ENCODE measurements around the gene CAMK2A. TPM values are rescaled to one million over a fixed set of nuclear protein-coding genes. Genes with fewer than 3 reads are reported as not detected.

CAMK2A gene
- polyA plus RNA-seq (2012; ENCODE audit: missing spikeins) = not detected

- TF ChIP-seq POLR2A (IDR thresholded peaks at IDR 0.05; ENCODE audit: low read depth, low read length) = no peak
- no peak for DNase-seq (ENCODE audit: insufficient read length)
- FAIRE-seq = no peak
Observed at GRCh38 chr5:150289551-150290390, at the start of gene CAMK2A. Gene CAMK2A (minus strand): TSS chr5:150289773. CDS start chr5:150289625, 148 bp downstream.

- no peak for FAIRE-seq
- no peak for DNase-seq (ENCODE audit: insufficient read length)
- TF ChIP-seq POLR2AphosphoS5 (IDR thresholded peaks at IDR 0.05; ENCODE audit: low read depth, low read length) (no peak), TAF1 (IDR thresholded peaks at IDR 0.05; ENCODE audit: borderline replicate concordance, low read depth, low read length) (no peak), POLR2A (IDR thresholded peaks at IDR 0.05; ENCODE audit: low read depth, low read length) (no peak)
Observed at GRCh38 chr5:150339165-150339564, 49.6 kb upstream of the CAMK2A start.

- no peak for DNase-seq (ENCODE audit: insufficient read length)
- TF ChIP-seq TAF1 (IDR thresholded peaks at IDR 0.05; ENCODE audit: borderline replicate concordance, low read depth, low read length) (no peak), POLR2AphosphoS5 (IDR thresholded peaks at IDR 0.05; ENCODE audit: low read depth, low read length) (no peak), POLR2A (IDR thresholded peaks at IDR 0.05; ENCODE audit: low read depth, low read length) (no peak)
- FAIRE-seq = no peak
Observed at GRCh38 chr5:150338546-150338945, 49.0 kb upstream of the CAMK2A start.

- FAIRE-seq (no peak), DNase-seq (ENCODE audit: insufficient read length) (no peak)
- TF ChIP-seq POLR2AphosphoS5 (IDR thresholded peaks at IDR 0.05; ENCODE audit: low read depth, low read length) (no peak), TAF1 (IDR thresholded peaks at IDR 0.05; ENCODE audit: borderline replicate concordance, low read depth, low read length) (no peak), POLR2A (IDR thresholded peaks at IDR 0.05; ENCODE audit: low read depth, low read length) (no peak)
Observed at GRCh38 chr5:150335778-150336177, 46.2 kb upstream of the CAMK2A start.

GRCh38 chr5:150333400-150333799, 43.8 kb upstream of the CAMK2A start:
- FAIRE-seq = no peak
- no peak for TF ChIP-seq POLR2AphosphoS5 (IDR thresholded peaks at IDR 0.05; ENCODE audit: low read depth, low read length)
- TF ChIP-seq TAF1 (IDR thresholded peaks at IDR 0.05; ENCODE audit: borderline replicate concordance, low read depth, low read length) = no peak
- no peak for DNase-seq (ENCODE audit: insufficient read length)

- no peak for DNase-seq (ENCODE audit: insufficient read length)
- no peak for TF ChIP-seq POLR2A (IDR thresholded peaks at IDR 0.05; ENCODE audit: low read depth, low read length)
- TF ChIP-seq TAF1 (IDR thresholded peaks at IDR 0.05; ENCODE audit: borderline replicate concordance, low read depth, low read length) = no peak
- no peak for TF ChIP-seq POLR2AphosphoS5 (IDR thresholded peaks at IDR 0.05; ENCODE audit: low read depth, low read length)
- no peak for FAIRE-seq
Observed at GRCh38 chr5:150329881-150330876, 40.6 kb upstream of the CAMK2A start.

- DNase-seq (ENCODE audit: insufficient read length) (no peak), FAIRE-seq (no peak)
- TF ChIP-seq TAF1 (IDR thresholded peaks at IDR 0.05; ENCODE audit: borderline replicate concordance, low read depth, low read length) = no peak
- no peak for TF ChIP-seq POLR2AphosphoS5 (IDR thresholded peaks at IDR 0.05; ENCODE audit: low read depth, low read length)
- no peak for TF ChIP-seq POLR2A (IDR thresholded peaks at IDR 0.05; ENCODE audit: low read depth, low read length)
Observed at GRCh38 chr5:150329038-150329437, 39.5 kb upstream of the CAMK2A start.

- TF ChIP-seq POLR2AphosphoS5 (IDR thresholded peaks at IDR 0.05; ENCODE audit: low read depth, low read length) (no peak), TAF1 (IDR thresholded peaks at IDR 0.05; ENCODE audit: borderline replicate concordance, low read depth, low read length) (no peak), POLR2A (IDR thresholded peaks at IDR 0.05; ENCODE audit: low read depth, low read length) (no peak)
- FAIRE-seq (no peak), DNase-seq (ENCODE audit: insufficient read length) (no peak)
Observed at GRCh38 chr5:150328515-150328914, 38.9 kb upstream of the CAMK2A start.

- no peak for FAIRE-seq
- TF ChIP-seq TAF1 (IDR thresholded peaks at IDR 0.05; ENCODE audit: borderline replicate concordance, low read depth, low read length) = no peak
- TF ChIP-seq POLR2A (IDR thresholded peaks at IDR 0.05; ENCODE audit: low read depth, low read length) = no peak
- TF ChIP-seq POLR2AphosphoS5 (IDR thresholded peaks at IDR 0.05; ENCODE audit: low read depth, low read length) = no peak
- no peak for DNase-seq (ENCODE audit: insufficient read length)
Observed at GRCh38 chr5:150327139-150327538, 37.6 kb upstream of the CAMK2A start.

- TF ChIP-seq TAF1 (IDR thresholded peaks at IDR 0.05; ENCODE audit: borderline replicate concordance, low read depth, low read length) (no peak), POLR2A (IDR thresholded peaks at IDR 0.05; ENCODE audit: low read depth, low read length) (no peak), POLR2AphosphoS5 (IDR thresholded peaks at IDR 0.05; ENCODE audit: low read depth, low read length) (no peak)
- DNase-seq (ENCODE audit: insufficient read length) = no peak
- no peak for FAIRE-seq
Observed at GRCh38 chr5:150326707-150327106, 37.1 kb upstream of the CAMK2A start.

- TF ChIP-seq TAF1 (IDR thresholded peaks at IDR 0.05; ENCODE audit: borderline replicate concordance, low read depth, low read length) (no peak), POLR2A (IDR thresholded peaks at IDR 0.05; ENCODE audit: low read depth, low read length) (no peak), POLR2AphosphoS5 (IDR thresholded peaks at IDR 0.05; ENCODE audit: low read depth, low read length) (no peak)
- no peak for FAIRE-seq
Observed at GRCh38 chr5:150325426-150325825, 35.9 kb upstream of the CAMK2A start.

More at GRCh38 chr5:150325426-150325825, 35.9 kb upstream of the CAMK2A start:
- DNase-seq (ENCODE audit: insufficient read length) = no peak

Measured in GM12892 (cell line).